ENCODE measurements around the gene ATP6V0A1.

GRCh38 chr17:42564815-42565522 is 106.3 kb downstream of the ATP6V0A1 start:
- TF ChIP-seq GATA2 (IDR thresholded peaks at IDR 0.05; ENCODE audit: insufficient read depth, insufficient read length, low read depth, low read length) (no peak), MAX (IDR thresholded peaks at IDR 0.05; ENCODE audit: insufficient read depth, insufficient read length) (no peak), CTCF (IDR thresholded peaks at IDR 0.05; ENCODE audit: extremely low read depth in 1 of 2, insufficient read depth in 1 of 2, low read depth in 1 of 2, low read length in 2 of 2) (no peak), FOS (IDR thresholded peaks at IDR 0.05; ENCODE audit: borderline replicate concordance, insufficient read depth, low read length) (no peak)

All from endothelial cell of umbilical vein (primary cell).